ENCODE data around the gene C16orf78.

Gene C16orf78

GRCh38 chr16:49348408-49349176, 25.0 kb upstream of the C16orf78 start:
- H3K4me2 ChIP-seq = no peak overlapping the region
- no peak overlapping the region for H3K9ac ChIP-seq
- no peak overlapping the region for H3K4me3 ChIP-seq
- no peak for TF ChIP-seq Cebpa-rat (IDR thresholded peaks at IDR 0.05)
- no peaks in the 10 kb centered on the region for H3K27me3 ChIP-seq
- no peaks in the 10 kb centered on the region for H3K36me3 ChIP-seq
- peaks cover 6% of the 10 kb centered on the region; the same call in 1 of the 2 replicates for H4K20me1 ChIP-seq
- H3K4me1 ChIP-seq = peaks cover 10% of the 10 kb centered on the region
- no peaks in the 10 kb centered on the region for H3K9me3 ChIP-seq
- H3K27ac ChIP-seq = no peak overlapping the region

DNA sequence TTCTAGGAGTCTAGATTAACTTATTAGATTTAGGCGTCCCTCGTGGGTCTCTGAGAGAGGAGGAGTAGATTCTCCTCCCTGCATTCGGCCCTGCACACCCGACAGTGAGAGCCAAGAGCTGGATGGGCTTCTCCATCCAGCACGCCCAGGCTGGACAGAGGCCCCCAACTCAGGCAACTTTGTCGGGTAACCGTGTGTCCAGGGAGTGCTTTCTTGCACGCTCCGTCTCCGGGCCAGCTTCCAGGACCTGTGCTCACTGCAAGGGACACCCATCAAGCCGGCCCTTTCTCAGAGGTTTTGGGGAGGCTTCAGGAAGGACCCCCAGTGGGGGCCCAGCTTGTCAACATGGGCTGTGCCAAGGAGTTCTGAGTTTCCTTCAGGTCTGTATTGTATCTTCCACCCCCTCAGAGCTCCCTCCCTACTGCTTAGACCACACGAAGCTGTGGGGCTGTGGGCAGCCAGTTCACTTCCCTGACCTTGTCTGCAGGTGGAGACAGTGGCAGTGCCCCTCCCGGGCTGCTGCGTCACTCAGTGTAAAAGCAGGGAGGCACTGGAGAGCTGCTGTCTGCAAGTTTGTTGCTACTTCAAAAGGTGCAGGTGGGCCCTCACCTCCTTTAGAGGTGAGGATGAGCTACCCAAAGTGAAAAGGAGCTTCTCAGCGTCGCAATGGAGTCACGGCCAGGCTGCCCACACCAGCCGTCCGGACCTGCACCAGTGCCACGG, 24.0 kb upstream of the C16orf78 start:
- Histone ChIP-seq H4K20me1 (peaks cover 1% of the 10 kb centered on the region; the same call in 1 of the 2 replicates), H3K9ac (no peak overlapping the region), H3K4me2 (no peak overlapping the region), H3K36me3 (no peaks in the 10 kb centered on the region), H3K4me3 (no peak overlapping the region), H3K27me3 (no peaks in the 10 kb centered on the region), H3K9me3 (no peaks in the 10 kb centered on the region), H3K4me1 (peaks cover 10% of the 10 kb centered on the region), H3K27ac (no peak overlapping the region)
- TF ChIP-seq Cebpa-rat (IDR thresholded peaks at IDR 0.05) = no peak

GRCh38 chr16:49350265-49351095, 23.1 kb upstream of the C16orf78 start:
- Histone ChIP-seq H3K9me3 (no peaks in the 10 kb centered on the region), H3K9ac (no peak overlapping the region), H4K20me1 (no peaks in the 10 kb centered on the region; the same call in 1 of the 2 replicates), H3K4me1 (peaks cover 10% of the 10 kb centered on the region), H3K4me2 (no peak overlapping the region), H3K27ac (no peak overlapping the region), H3K4me3 (no peak overlapping the region), H3K36me3 (no peaks in the 10 kb centered on the region), H3K27me3 (no peaks in the 10 kb centered on the region)
- no peak for TF ChIP-seq Cebpa-rat (IDR thresholded peaks at IDR 0.05)

GRCh38 chr16:49351096-49351487, 22.5 kb upstream of the C16orf78 start:
- H3K27me3 ChIP-seq = no peaks in the 10 kb centered on the region
- no peak overlapping the region for H3K9ac ChIP-seq
- H4K20me1 ChIP-seq = no peaks in the 10 kb centered on the region; the same call in 1 of the 2 replicates

DNA sequence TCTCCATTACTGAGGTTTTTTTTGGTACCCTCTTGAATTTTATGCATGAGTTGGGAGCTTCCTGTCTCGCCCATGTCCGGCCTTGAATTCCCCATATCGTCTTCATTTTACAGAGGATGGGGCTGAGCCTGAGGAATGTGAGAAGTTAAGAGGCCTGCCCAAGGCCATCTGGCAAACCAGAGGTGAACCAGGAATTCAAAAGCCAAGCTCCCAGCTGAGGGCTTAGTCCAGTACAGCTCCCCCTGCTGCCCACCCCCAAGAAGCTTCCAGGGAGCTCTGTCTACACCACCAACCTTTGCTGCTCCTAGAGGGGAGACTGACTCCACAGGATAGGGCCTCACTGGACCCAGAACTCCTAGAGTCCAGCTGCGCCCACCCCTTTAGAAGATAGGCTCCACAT, 20.7 kb upstream of the C16orf78 start:
- no peak overlapping the region for H3K4me2 ChIP-seq
- no peaks in the 10 kb centered on the region for H3K27me3 ChIP-seq
- TF ChIP-seq Cebpa-rat (IDR thresholded peaks at IDR 0.05) = no peak
- H3K27ac ChIP-seq = no peak overlapping the region
- no peak overlapping the region for H3K9ac ChIP-seq
- H3K9me3 ChIP-seq = no peaks in the 10 kb centered on the region
- no peaks in the 10 kb centered on the region for H3K36me3 ChIP-seq
- H3K4me1 ChIP-seq = peaks cover 10% of the 10 kb centered on the region
- no peaks in the 10 kb centered on the region; the same call in 1 of the 2 replicates for H4K20me1 ChIP-seq
- H3K4me3 ChIP-seq = no peak overlapping the region

More at GRCh38 chr16:49351096-49351487, 22.5 kb upstream of the C16orf78 start:
- Histone ChIP-seq H3K9me3 (no peaks in the 10 kb centered on the region), H3K36me3 (no peaks in the 10 kb centered on the region), H3K4me2 (no peak overlapping the region), H3K4me3 (no peak overlapping the region), H3K4me1 (peaks cover 10% of the 10 kb centered on the region), H3K27ac (no peak overlapping the region)
- no peak for TF ChIP-seq Cebpa-rat (IDR thresholded peaks at IDR 0.05)

DNA sequence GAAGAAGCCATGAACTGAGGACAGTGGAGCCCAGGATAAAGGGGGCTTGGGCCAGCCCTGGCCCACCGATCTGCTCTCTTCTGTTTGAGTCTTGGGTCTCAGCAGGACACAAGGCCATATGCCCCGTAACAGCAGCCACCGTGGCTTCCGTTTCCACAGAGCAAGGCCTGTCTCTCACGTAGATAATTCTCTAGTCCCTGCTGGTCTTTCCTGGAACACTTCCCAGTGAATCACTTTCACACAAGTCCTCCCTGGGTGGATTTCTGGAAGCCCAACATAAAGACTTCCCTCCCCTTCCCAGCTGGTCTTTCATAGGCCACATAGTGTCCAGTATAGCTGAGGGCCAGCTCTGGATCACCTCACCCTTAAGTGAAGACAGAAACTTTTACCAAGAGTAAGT, 19.9 kb upstream of the C16orf78 start:
- Histone ChIP-seq H3K4me2 (no peak overlapping the region), H4K20me1 (no peaks in the 10 kb centered on the region; the same call in 1 of the 2 replicates), H3K4me1 (peaks cover 10% of the 10 kb centered on the region), H3K9ac (no peak overlapping the region), H3K27ac (no peak overlapping the region), H3K27me3 (no peaks in the 10 kb centered on the region), H3K4me3 (no peak overlapping the region), H3K9me3 (no peaks in the 10 kb centered on the region), H3K36me3 (no peaks in the 10 kb centered on the region)
- TF ChIP-seq Cebpa-rat (IDR thresholded peaks at IDR 0.05) = no peak

GRCh38 chr16:49354101-49354500, 19.5 kb upstream of the C16orf78 start:
- H3K27me3 ChIP-seq = no peaks in the 10 kb centered on the region

DNA sequence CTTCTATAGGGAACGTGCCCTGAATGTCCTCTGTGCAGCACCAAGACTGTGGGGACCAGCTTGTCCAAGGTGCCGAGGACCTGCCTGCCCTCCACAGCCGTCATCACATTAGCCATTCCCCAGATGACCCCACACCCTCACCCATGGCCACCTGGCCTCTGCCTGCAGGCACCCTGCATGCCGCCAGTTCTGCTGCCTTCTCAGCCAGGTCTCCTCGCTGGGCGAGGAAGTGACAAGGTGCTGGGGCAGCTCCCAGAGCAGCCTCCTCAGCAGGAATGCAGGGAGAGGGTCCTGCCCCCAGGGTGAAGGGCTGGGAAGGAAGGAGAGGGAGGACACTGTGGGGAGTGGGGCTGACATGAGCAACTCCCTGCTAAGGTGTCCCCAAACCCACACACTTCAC, 18.6 kb upstream of the C16orf78 start:
- Histone ChIP-seq H3K27me3 (no peaks in the 10 kb centered on the region), H3K4me1 (peaks cover 10% of the 10 kb centered on the region), H3K9me3 (no peaks in the 10 kb centered on the region), H3K9ac (no peak overlapping the region), H3K4me2 (no peak overlapping the region), H4K20me1 (no peaks in the 10 kb centered on the region; the same call in 1 of the 2 replicates), H3K4me3 (no peak overlapping the region), H3K27ac (no peak overlapping the region), H3K36me3 (no peaks in the 10 kb centered on the region)
- no peak for TF ChIP-seq Cebpa-rat (IDR thresholded peaks at IDR 0.05)

More at GRCh38 chr16:49354101-49354500, 19.5 kb upstream of the C16orf78 start:
- no peak overlapping the region for H3K9ac ChIP-seq
- peaks cover 10% of the 10 kb centered on the region for H3K4me1 ChIP-seq
- H3K36me3 ChIP-seq = no peaks in the 10 kb centered on the region
- no peak overlapping the region for H3K4me3 ChIP-seq
- no peaks in the 10 kb centered on the region for H3K9me3 ChIP-seq
- no peak overlapping the region for H3K4me2 ChIP-seq
- no peak for TF ChIP-seq Cebpa-rat (IDR thresholded peaks at IDR 0.05)
- no peak overlapping the region for H3K27ac ChIP-seq
- H4K20me1 ChIP-seq = no peaks in the 10 kb centered on the region; the same call in 1 of the 2 replicates

GRCh38 chr16:49355933-49356665, 17.5 kb upstream of the C16orf78 start:
- H3K9me3 ChIP-seq = no peaks in the 10 kb centered on the region

More at GRCh38 chr16:49355933-49356665, 17.5 kb upstream of the C16orf78 start:
- Histone ChIP-seq H3K36me3 (no peaks in the 10 kb centered on the region), H3K4me1 (peaks cover 10% of the 10 kb centered on the region), H3K27ac (no peak overlapping the region), H3K4me3 (no peak overlapping the region), H4K20me1 (no peaks in the 10 kb centered on the region), H3K9ac (no peak overlapping the region), H3K4me2 (no peak overlapping the region), H3K27me3 (no peaks in the 10 kb centered on the region)
- TF ChIP-seq Cebpa-rat (IDR thresholded peaks at IDR 0.05) = no peak
